GM10266 (cell line): ENCODE results near the gene NFKB2.

Source experiments
- DNase-seq: peaks from one replicate; pipeline ENCODE4 v3.0.0; 2012; ENCODE audit errors: extremely low spot score
- CTCF ChIP-seq: IDR thresholded peaks from 2 replicates; pipeline ENCODE4 v1.5.1; 2012; ENCODE audit warnings: mild to moderate bottlenecking, low read depth; ENCODE audit not compliant: control insufficient read depth, insufficient read depth; ENCODE audit errors: missing control alignments

The NFKB2 gene

GRCh38 chr10:102394079-102394800 lies 1.3 kb upstream of the NFKB2 start:
- peak; percentile 92 for TF ChIP-seq CTCF
- DNase-seq: peak; percentile 97

- DNase-seq: peak; percentile 67
- no peak for TF ChIP-seq CTCF
Observed at GRCh38 chr10:102394801-102395399, 605 bp upstream of the NFKB2 start.

- DNase-seq: peak; percentile 12
- TF ChIP-seq CTCF: no peak
Observed at GRCh38 chr10:102396317-102396650, 779 bp downstream of the NFKB2 start.

- no peak for TF ChIP-seq CTCF
- DNase-seq: no peak
Observed at GRCh38 chr10:102396730-102397151, 1.2 kb downstream of the NFKB2 start.

- no peak for TF ChIP-seq CTCF
- DNase-seq: no peak
Observed at GRCh38 chr10:102397222-102398171, 2.0 kb downstream of the NFKB2 start.

- TF ChIP-seq CTCF: no peak
Observed at GRCh38 chr10:102398172-102399020, 2.9 kb downstream of the NFKB2 start.

More at GRCh38 chr10:102398172-102399020, 2.9 kb downstream of the NFKB2 start:
- DNase-seq: no peak
